ENCODE results near the gene UBQLN1. TPM values are rescaled to one million over a fixed set of nuclear protein-coding genes. Genes with fewer than 3 reads are reported as not detected.
"Not testable (repeated sequence)": the region's sequence is repeated elsewhere in the genome, so short reads cannot be mapped to it uniquely, and the experiment has no call there.

The UBQLN1 gene
- total RNA-seq, 4 donors from 2014 or later, result 112 to 123 (median 119) TPM

- no peak for DNase-seq (ENCODE audit: extremely low spot score)
- Histone ChIP-seq H3K9me3 (peaks cover 0 to 9% (median 2%) of the 10 kb centered on the region in 4 donors), H3K27me3 (no peaks in the 10 kb centered on the region), H3K36me3 (peaks cover 0 to 16% (median 4%) of the 10 kb centered on the region in 4 donors), H3K4me3 (no peak overlapping the region), H3K27ac (replicated peaks in 1 of 4) (no peak overlapping the region), H3K4me1 (no peaks in the 10 kb centered on the region)
- 95% methylated on average over 4 of the region's 4 CpGs for WGBS
- intact Hi-C loops (cut with DNase I), result no loop called here
- TF ChIP-seq POLR2A (IDR thresholded peaks at IDR 0.05; ENCODE audit: low read depth) (no peak), CTCF (IDR thresholded peaks at IDR 0.05) (no peak), POLR2AphosphoS5 (IDR thresholded peaks at IDR 0.05) (no peak), EP300 (IDR thresholded peaks at IDR 0.05) (no peak)
Measured at GRCh38 chr9:83733739-83734138, 26.0 kb upstream of the UBQLN1 start.

- H3K4me1 ChIP-seq; H3K36me3 ChIP-seq; H3K9me3 ChIP-seq; H3K27me3 ChIP-seq; DNase-seq (ENCODE audit: extremely low spot score); H3K4me3 ChIP-seq; H3K27ac ChIP-seq (replicated peaks in 1 of 4); intact Hi-C loops (cut with DNase I): not testable (repeated sequence)
- WGBS, result 92% methylated on average over 8 of the region's 22 CpGs
Measured at GRCh38 chr9:83728591-83729368, 21.0 kb upstream of the UBQLN1 start.

- H3K27ac ChIP-seq (replicated peaks in 1 of 4), result no peak overlapping the region
- no peak for DNase-seq (ENCODE audit: extremely low spot score)
- TF ChIP-seq POLR2AphosphoS5 (IDR thresholded peaks at IDR 0.05), result no peak
- TF ChIP-seq POLR2A (IDR thresholded peaks at IDR 0.05; ENCODE audit: low read depth), result no peak
- no peak for TF ChIP-seq CTCF (IDR thresholded peaks at IDR 0.05)
- no peak for TF ChIP-seq EP300 (IDR thresholded peaks at IDR 0.05)
- H3K9me3 ChIP-seq, result peaks cover 0 to 3% (median 0%) of the 10 kb centered on the region in 4 donors
- H3K4me1 ChIP-seq, result no peaks in the 10 kb centered on the region
- intact Hi-C loops (cut with DNase I), result no loop called here
- no peak overlapping the region for H3K4me3 ChIP-seq
- H3K36me3 ChIP-seq, result no peaks in the 10 kb centered on the region
- H3K27me3 ChIP-seq, result no peaks in the 10 kb centered on the region
Measured at GRCh38 chr9:83724436-83724835, 16.7 kb upstream of the UBQLN1 start.

- Histone ChIP-seq H3K36me3 (no peaks in the 10 kb centered on the region), H3K27me3 (no peaks in the 10 kb centered on the region), H3K4me1 (no peaks in the 10 kb centered on the region), H3K4me3 (no peak overlapping the region), H3K27ac (replicated peaks in 1 of 4) (no peak overlapping the region), H3K9me3 (peaks cover 0 to 3% (median 0%) of the 10 kb centered on the region in 4 donors)
- intact Hi-C loops (cut with DNase I), result no loop called here
- no peak for TF ChIP-seq CTCF (IDR thresholded peaks at IDR 0.05)
- no peak for TF ChIP-seq EP300 (IDR thresholded peaks at IDR 0.05)
- no peak for TF ChIP-seq POLR2AphosphoS5 (IDR thresholded peaks at IDR 0.05)
- no peak for TF ChIP-seq POLR2A (IDR thresholded peaks at IDR 0.05; ENCODE audit: low read depth)
- no peak for DNase-seq (ENCODE audit: extremely low spot score)
- 90% methylated on average over 2 of the region's 2 CpGs for WGBS
Measured at GRCh38 chr9:83722726-83723495, 15.2 kb upstream of the UBQLN1 start.

GRCh38 chr9:83721509-83721908, 13.8 kb upstream of the UBQLN1 start:
- no peaks in the 10 kb centered on the region for H3K4me1 ChIP-seq
- H3K4me3 ChIP-seq, result no peak overlapping the region
- TF ChIP-seq CTCF (IDR thresholded peaks at IDR 0.05), result no peak
- no peak for TF ChIP-seq EP300 (IDR thresholded peaks at IDR 0.05)
- no peak for TF ChIP-seq POLR2AphosphoS5 (IDR thresholded peaks at IDR 0.05)
- no peak for TF ChIP-seq POLR2A (IDR thresholded peaks at IDR 0.05; ENCODE audit: low read depth)
- H3K9me3 ChIP-seq, result peaks cover 0 to 3% (median under 1%) of the 10 kb centered on the region in 4 donors
- no peak for DNase-seq (ENCODE audit: extremely low spot score)
- H3K36me3 ChIP-seq, result no peaks in the 10 kb centered on the region
- no peaks in the 10 kb centered on the region for H3K27me3 ChIP-seq
- intact Hi-C loops (cut with DNase I), result no loop called here
- H3K27ac ChIP-seq (replicated peaks in 1 of 4), result no peak overlapping the region
